Nephron (organoid): Measurements from ENCODE around the gene MACROD2.
A peak's percentile ranks its signal among the peaks of the same experiment; 100 is the strongest.

Experiments
- H3K27ac Mint-ChIP-seq, 3 experiments: 2 replicates each; pipeline ENCODE4 v1.8.0; 2020; ENCODE audit warnings: mixed read lengths in 3 of 3, mild to moderate bottlenecking in 2 of 3, moderate library complexity in 1 of 3
- H3K27me3 Mint-ChIP-seq: 2 replicates; pipeline ENCODE4 v1.8.0; 2021; ENCODE audit warnings: low read depth, mild to moderate bottlenecking, moderate library complexity, mixed read lengths
- H3K36me3 Mint-ChIP-seq: 2 replicates; pipeline ENCODE4 v1.8.0; 2020; ENCODE audit warnings: low read depth, mixed read lengths
- H3K4me1 Mint-ChIP-seq: 2 replicates; pipeline ENCODE4 v1.8.0; 2020; ENCODE audit warnings: mixed read lengths
- H3K4me3 Mint-ChIP-seq, 3 experiments: 2 replicates each; pipeline ENCODE4 v1.8.0; 2020; ENCODE audit warnings: mild to moderate bottlenecking in 3 of 3, mixed read lengths in 3 of 3, moderate library complexity in 2 of 3
- H3K9me3 Mint-ChIP-seq: 2 replicates; pipeline ENCODE4 v1.8.0; 2020; ENCODE audit warnings: mixed read lengths
- CTCF ChIP-seq, 3 experiments: fragments of 200-600 bp; sonication (generic); IDR thresholded peaks; one replicate each; pipeline ENCODE4 v1.5.0; 2021; ENCODE audit warnings: antibody characterized with exemption in 3 of 3; ENCODE audit not compliant: unreplicated experiment in 3 of 3

Gene MACROD2

GRCh38 chr20:14986656-14987055, 991.3 kb downstream of the MACROD2 start:
- Mint-ChIP-seq H3K9me3 (peaks cover 19% of the 10 kb centered on the region), H3K4me3 (no peak overlapping the region), H3K27me3 (peaks cover 4% of the 10 kb centered on the region), H3K4me1 (peaks cover 20% of the 10 kb centered on the region), H3K36me3 (peaks cover 19% of the 10 kb centered on the region), H3K27ac (peak overlapping the region; percentile 49 to 91 (median 57))
- no peak for TF ChIP-seq CTCF (IDR thresholded peaks at IDR 0.05; ENCODE audit: unreplicated experiment in 3 of 3)

DNA sequence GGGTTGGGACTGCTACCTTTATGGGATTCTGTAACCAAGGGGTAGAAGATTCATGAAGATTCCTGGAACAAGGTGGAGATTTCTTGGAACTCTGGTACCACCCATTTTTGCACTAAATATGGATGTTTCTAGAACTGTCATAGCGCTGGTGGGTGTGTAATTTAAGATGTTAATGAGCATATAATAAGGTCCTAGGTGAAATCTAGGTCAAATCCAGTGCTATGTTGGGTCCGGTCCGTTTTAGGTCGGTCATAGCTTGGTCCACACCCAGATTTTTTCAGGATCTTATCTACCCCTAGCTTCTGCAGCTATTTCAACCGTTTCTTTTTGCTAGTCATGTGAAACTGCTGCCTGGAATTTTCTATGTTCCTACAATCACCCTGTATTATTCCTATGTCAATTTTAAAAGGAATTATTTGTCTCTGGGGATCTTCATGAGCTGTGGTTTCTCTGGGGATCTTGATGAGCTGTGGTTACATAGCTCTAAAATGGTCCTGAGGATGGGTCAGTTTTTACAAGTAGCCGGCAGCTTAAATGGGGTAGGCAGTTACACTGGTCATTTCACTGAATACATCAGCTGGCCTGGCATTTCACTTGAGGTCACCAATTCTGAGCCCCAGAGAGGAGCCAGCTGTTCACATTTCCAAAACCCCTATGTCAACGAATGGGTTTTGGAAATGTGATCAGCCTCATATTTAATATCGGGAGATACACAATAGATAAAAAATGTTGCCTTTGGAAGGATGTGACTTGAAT, 994.4 kb downstream of the MACROD2 start:
- Mint-ChIP-seq H3K27me3 (no peaks in the 10 kb centered on the region), H3K27ac (no peak overlapping the region), H3K36me3 (peaks cover 2% of the 10 kb centered on the region), H3K4me1 (peaks cover 28% of the 10 kb centered on the region), H3K4me3 (no peak overlapping the region), H3K9me3 (no peaks in the 10 kb centered on the region)
- no peak for TF ChIP-seq CTCF (IDR thresholded peaks at IDR 0.05; ENCODE audit: unreplicated experiment in 3 of 3)

- Mint-ChIP-seq H3K27ac (no peak overlapping the region), H3K9me3 (peaks cover 4% of the 10 kb centered on the region), H3K36me3 (no peaks in the 10 kb centered on the region), H3K4me1 (peaks cover 24% of the 10 kb centered on the region), H3K27me3 (no peaks in the 10 kb centered on the region), H3K4me3 (no peak overlapping the region)
- TF ChIP-seq CTCF (IDR thresholded peaks at IDR 0.05; ENCODE audit: unreplicated experiment in 3 of 3): no peak
These were observed 995.7 kb downstream of the MACROD2 start for GRCh38 chr20:14991023-14991422.

- H3K27ac Mint-ChIP-seq: peak overlapping the region in 1 of 3 experiments; percentile 16
- H3K4me3 Mint-ChIP-seq: no peak overlapping the region
- H3K9me3 Mint-ChIP-seq: peaks cover 9% of the 10 kb centered on the region
- peaks cover 17% of the 10 kb centered on the region for H3K4me1 Mint-ChIP-seq
- H3K27me3 Mint-ChIP-seq: no peaks in the 10 kb centered on the region
- H3K36me3 Mint-ChIP-seq: no peaks in the 10 kb centered on the region
- no peak for TF ChIP-seq CTCF (IDR thresholded peaks at IDR 0.05; ENCODE audit: unreplicated experiment in 3 of 3)
These were observed 996.8 kb downstream of the MACROD2 start for GRCh38 chr20:14992153-14992552.

- no peaks in the 10 kb centered on the region for H3K27me3 Mint-ChIP-seq
- TF ChIP-seq CTCF (IDR thresholded peaks at IDR 0.05; ENCODE audit: unreplicated experiment in 3 of 3): no peak
- no peak overlapping the region for H3K4me3 Mint-ChIP-seq
- H3K9me3 Mint-ChIP-seq: peaks cover 13% of the 10 kb centered on the region
- H3K36me3 Mint-ChIP-seq: peaks cover 4% of the 10 kb centered on the region
- H3K4me1 Mint-ChIP-seq: peaks cover 17% of the 10 kb centered on the region
- H3K27ac Mint-ChIP-seq: peak overlapping the region in 1 of 3 experiments; percentile 36
These were observed 997.6 kb downstream of the MACROD2 start for GRCh38 chr20:14992961-14993360.
